Measurements from ENCODE around the gene ZBTB25.

ZBTB25 gene

GRCh38 chr14:64503434-64504309, at the start of gene ZBTB25:
Gene ZBTB25 (minus strand): TSS chr14:64503838. CDS start chr14:64490533, 13,305 bp downstream.
- no peaks in the 10 kb centered on the region for H3K9me3 ChIP-seq (ENCODE audit: low read length)
- H3K36me3 ChIP-seq (ENCODE audit: insufficient read depth, low read length), result no peaks in the 10 kb centered on the region
- H3K27me3 ChIP-seq (ENCODE audit: control insufficient read depth in 1 of 2, insufficient read depth in 2 of 2, low read length in 2 of 2), result no peaks in the 10 kb centered on the region
- H3K9ac ChIP-seq (ENCODE audit: low read length), result peak within 1 kb of the TSS; percentile 94
- H3K27ac ChIP-seq (ENCODE audit: low read depth, low read length), result peak within 1 kb of the TSS; percentile 100
- H3K4me3 ChIP-seq (ENCODE audit: low read depth in 1 of 2, low read length in 2 of 2), result peak within 1 kb of the TSS; percentile 79 to 97
- peaks cover 49% of the 10 kb centered on the region for H3K4me1 ChIP-seq (ENCODE audit: insufficient read depth, low read length)

- H3K4me3 ChIP-seq (ENCODE audit: low read depth in 1 of 2, low read length in 2 of 2), result no peak overlapping the region
Observed at GRCh38 chr14:64550621-64551333, 47.1 kb upstream of the ZBTB25 start.

GRCh38 chr14:64549791-64550620, 46.4 kb upstream of the ZBTB25 start, which contains the start of gene PPP1R36:
Gene PPP1R36 (plus strand): TSS chr14:64549961. CDS start chr14:64549998, 37 bp downstream.
- H3K27me3 ChIP-seq (ENCODE audit: control insufficient read depth in 1 of 2, insufficient read depth in 2 of 2, low read length in 2 of 2), result no peaks in the 10 kb centered on the region
- no peaks in the 10 kb centered on the region for H3K36me3 ChIP-seq (ENCODE audit: insufficient read depth, low read length)
- H3K9me3 ChIP-seq (ENCODE audit: low read length), result no peaks in the 10 kb centered on the region
- H3K4me1 ChIP-seq (ENCODE audit: insufficient read depth, low read length), result peaks cover 13% of the 10 kb centered on the region
- H3K27ac ChIP-seq (ENCODE audit: low read depth, low read length), result peak within 1 kb of the TSS; percentile 43
- H3K4me3 ChIP-seq (ENCODE audit: low read depth in 1 of 2, low read length in 2 of 2), result peak within 1 kb of the TSS; percentile 12 to 24
- no peak within 1 kb of the TSS for H3K9ac ChIP-seq (ENCODE audit: low read length)

More at GRCh38 chr14:64550621-64551333, 47.1 kb upstream of the ZBTB25 start:
- Histone ChIP-seq H3K4me1 (ENCODE audit: insufficient read depth, low read length) (peaks cover 13% of the 10 kb centered on the region), H3K27ac (ENCODE audit: low read depth, low read length) (no peak overlapping the region), H3K36me3 (ENCODE audit: insufficient read depth, low read length) (no peaks in the 10 kb centered on the region), H3K9me3 (ENCODE audit: low read length) (no peaks in the 10 kb centered on the region), H3K9ac (ENCODE audit: low read length) (no peak overlapping the region), H3K27me3 (ENCODE audit: control insufficient read depth in 1 of 2, insufficient read depth in 2 of 2, low read length in 2 of 2) (no peaks in the 10 kb centered on the region)

- Histone ChIP-seq H3K27ac (ENCODE audit: low read depth, low read length) (no peak overlapping the region), H3K4me1 (ENCODE audit: insufficient read depth, low read length) (peaks cover 13% of the 10 kb centered on the region), H3K4me3 (ENCODE audit: low read depth in 1 of 2, low read length in 2 of 2) (no peak overlapping the region), H3K27me3 (ENCODE audit: control insufficient read depth in 1 of 2, insufficient read depth in 2 of 2, low read length in 2 of 2) (no peaks in the 10 kb centered on the region), H3K9me3 (ENCODE audit: low read length) (no peaks in the 10 kb centered on the region), H3K9ac (ENCODE audit: low read length) (no peak overlapping the region), H3K36me3 (ENCODE audit: insufficient read depth, low read length) (no peaks in the 10 kb centered on the region)
Observed at GRCh38 chr14:64549016-64549415, 45.4 kb upstream of the ZBTB25 start.

- no peaks in the 10 kb centered on the region for H3K27me3 ChIP-seq (ENCODE audit: control insufficient read depth in 1 of 2, insufficient read depth in 2 of 2, low read length in 2 of 2)
- no peak overlapping the region for H3K9ac ChIP-seq (ENCODE audit: low read length)
- peaks cover 8% of the 10 kb centered on the region for H3K4me1 ChIP-seq (ENCODE audit: insufficient read depth, low read length)
- no peak overlapping the region for H3K27ac ChIP-seq (ENCODE audit: low read depth, low read length)
- no peaks in the 10 kb centered on the region for H3K9me3 ChIP-seq (ENCODE audit: low read length)
- peak overlapping the region in 1 of 2 donors; percentile 32 for H3K4me3 ChIP-seq (ENCODE audit: low read depth in 1 of 2, low read length in 2 of 2)
- no peaks in the 10 kb centered on the region for H3K36me3 ChIP-seq (ENCODE audit: insufficient read depth, low read length)
Observed at GRCh38 chr14:64544607-64545312, 41.1 kb upstream of the ZBTB25 start.

GRCh38 chr14:64542836-64543201, 39.2 kb upstream of the ZBTB25 start:
- Histone ChIP-seq H3K9me3 (ENCODE audit: low read length) (no peaks in the 10 kb centered on the region), H3K9ac (ENCODE audit: low read length) (peak overlapping the region; percentile 16), H3K36me3 (ENCODE audit: insufficient read depth, low read length) (no peaks in the 10 kb centered on the region), H3K27me3 (ENCODE audit: control insufficient read depth in 1 of 2, insufficient read depth in 2 of 2, low read length in 2 of 2) (no peaks in the 10 kb centered on the region), H3K4me3 (ENCODE audit: low read depth in 1 of 2, low read length in 2 of 2) (peak overlapping the region; percentile 67 to 90), H3K27ac (ENCODE audit: low read depth, low read length) (peak overlapping the region; percentile 69), H3K4me1 (ENCODE audit: insufficient read depth, low read length) (peaks cover 4% of the 10 kb centered on the region)

- no peaks in the 10 kb centered on the region for H3K27me3 ChIP-seq (ENCODE audit: control insufficient read depth in 1 of 2, insufficient read depth in 2 of 2, low read length in 2 of 2)
- H3K9me3 ChIP-seq (ENCODE audit: low read length), result no peaks in the 10 kb centered on the region
- peak overlapping the region; percentile 67 to 90 for H3K4me3 ChIP-seq (ENCODE audit: low read depth in 1 of 2, low read length in 2 of 2)
- no peaks in the 10 kb centered on the region for H3K36me3 ChIP-seq (ENCODE audit: insufficient read depth, low read length)
- H3K9ac ChIP-seq (ENCODE audit: low read length), result peak overlapping the region; percentile 73
- H3K4me1 ChIP-seq (ENCODE audit: insufficient read depth, low read length), result peaks cover 4% of the 10 kb centered on the region
- H3K27ac ChIP-seq (ENCODE audit: low read depth, low read length), result peak overlapping the region; percentile 69
Observed at GRCh38 chr14:64541972-64542835, 38.6 kb upstream of the ZBTB25 start.

GRCh38 chr14:64541261-64541971, 37.8 kb upstream of the ZBTB25 start:
- Histone ChIP-seq H3K4me3 (ENCODE audit: low read depth in 1 of 2, low read length in 2 of 2) (peak overlapping the region; percentile 67 to 90), H3K9ac (ENCODE audit: low read length) (peak overlapping the region; percentile 73), H3K27ac (ENCODE audit: low read depth, low read length) (peak overlapping the region; percentile 69), H3K9me3 (ENCODE audit: low read length) (no peaks in the 10 kb centered on the region), H3K4me1 (ENCODE audit: insufficient read depth, low read length) (peaks cover 4% of the 10 kb centered on the region), H3K27me3 (ENCODE audit: control insufficient read depth in 1 of 2, insufficient read depth in 2 of 2, low read length in 2 of 2) (no peaks in the 10 kb centered on the region), H3K36me3 (ENCODE audit: insufficient read depth, low read length) (no peaks in the 10 kb centered on the region)

GRCh38 chr14:64540208-64541202, 36.9 kb upstream of the ZBTB25 start, which contains the start of gene HSPA2:
Gene HSPA2 (plus strand): TSS chr14:64540741. CDS start chr14:64540850, 109 bp downstream.
- no peaks in the 10 kb centered on the region for H3K9me3 ChIP-seq (ENCODE audit: low read length)
- peak within 1 kb of the TSS; percentile 82 for H3K27ac ChIP-seq (ENCODE audit: low read depth, low read length)
- no peaks in the 10 kb centered on the region for H3K36me3 ChIP-seq (ENCODE audit: insufficient read depth, low read length)
- H3K9ac ChIP-seq (ENCODE audit: low read length), result peak within 1 kb of the TSS; percentile 60
- H3K4me3 ChIP-seq (ENCODE audit: low read depth in 1 of 2, low read length in 2 of 2), result peak within 1 kb of the TSS; percentile 67 to 90
- peaks cover 4% of the 10 kb centered on the region for H3K4me1 ChIP-seq (ENCODE audit: insufficient read depth, low read length)
- H3K27me3 ChIP-seq (ENCODE audit: control insufficient read depth in 1 of 2, insufficient read depth in 2 of 2, low read length in 2 of 2), result no peaks in the 10 kb centered on the region
